SK-N-SH (cell line): Measurements from ENCODE around the gene TMTC2. TPM values are rescaled to one million over a fixed set of nuclear protein-coding genes. Genes with fewer than 3 reads are reported as not detected.
A peak's percentile ranks its signal among the peaks of the same experiment; 100 is the strongest.

Experiments used
- CTCF ChIA-PET: fragments of 300-600, 350-600 bp; formaldehyde crosslinking; extraction: SDS; loops from one replicate; lab custom pipeline; 2021; lab: Yijun Ruan, JAX
- POLR2A ChIA-PET: fragments of 350-600 bp; sonication (Branson Sonifier 250); formaldehyde crosslinking; extraction: SDS; loops from one replicate; lab custom pipeline; 2020; ENCODE audit warnings: antibody characterized with exemption, inconsistent platforms; lab: Yijun Ruan, JAX
- DNase-seq: peaks from one replicate; pipeline ENCODE4 v3.0.0; 2012
- H2AFZ ChIP-seq: fragments of 200-600 bp; sonication (generic); 2 replicates; pipeline ENCODE4 v1.8.1; 2016; ENCODE audit warnings: antibody characterized with exemption, mild to moderate bottlenecking, low read depth
- H3F3A ChIP-seq: fragments of 200-600 bp; sonication (generic); replicated peaks from 2 replicates; pipeline ENCODE3; 2016; ENCODE audit warnings: antibody characterized with exemption, mild to moderate bottlenecking; ENCODE audit not compliant: insufficient read depth
- H3K27ac ChIP-seq, 2 experiments: fragments of 200-500 bp in 1 of 2; fragments of 200-600 bp in 1 of 2; sonication (Bioruptor generic) in 1 of 2; sonication (generic), shearing (Covaris generic) in 1 of 2; 2 replicates each; pipeline versions ENCODE4 v1.5.1 to v1.6.1; 2014 to 2016; ENCODE audit warnings: low read depth in 2 of 2, inconsistent platforms in 1 of 2, low read length in 1 of 2, mild to moderate bottlenecking in 1 of 2, mixed read lengths in 1 of 2
- H3K27me3 ChIP-seq: fragments of 200-600 bp; sonication (generic), shearing (Covaris generic); 2 replicates; pipeline ENCODE4 v1.6.1; 2016; ENCODE audit warnings: mixed run types; ENCODE audit not compliant: insufficient read depth
- H3K36me3 ChIP-seq, 2 experiments: fragments of 200-500 bp in 1 of 2; fragments of 200-600 bp in 1 of 2; sonication (Bioruptor generic) in 1 of 2; sonication (generic) in 1 of 2; replicated peaks in 1 of 2; 2 replicates each; pipeline versions ENCODE3 to v1.5.1; 2014 to 2016; ENCODE audit warnings: low read length in 1 of 2, mild to moderate bottlenecking in 1 of 2; ENCODE audit not compliant: insufficient read depth in 2 of 2, control insufficient read depth in 1 of 2
- H3K4me1 ChIP-seq, 2 experiments: fragments of 200-500 bp in 1 of 2; fragments of 200-600 bp in 1 of 2; sonication (Bioruptor generic) in 1 of 2; sonication (generic), shearing (Covaris generic) in 1 of 2; 2 replicates each; pipeline versions ENCODE4 v1.5.1 to v1.6.1; 2014 to 2016; ENCODE audit warnings: low read depth in 1 of 2, low read length in 1 of 2, mixed run types in 1 of 2; ENCODE audit not compliant: insufficient read depth in 2 of 2, control insufficient read depth in 1 of 2
- H3K4me2 ChIP-seq: fragments of 200-600 bp; sonication (generic), shearing (Covaris generic); 2 replicates; pipeline ENCODE4 v1.6.1; 2017; ENCODE audit warnings: mixed run types
- H3K4me3 ChIP-seq, 2 experiments: fragments of 200-500 bp in 1 of 2; fragments of 200-600 bp in 1 of 2; sonication (Bioruptor generic) in 1 of 2; sonication (generic), shearing (Covaris generic) in 1 of 2; 2 replicates each; pipeline versions ENCODE4 v1.5.1 to v1.8.1; 2014 to 2016; ENCODE audit warnings: low read depth in 2 of 2, inconsistent platforms in 1 of 2, low read length in 1 of 2, mild to moderate bottlenecking in 1 of 2, mixed read lengths in 1 of 2, moderate library complexity in 1 of 2
- H3K79me2 ChIP-seq: fragments of 200-600 bp; sonication (generic); 2 replicates; pipeline ENCODE4 v1.8.1; 2017; ENCODE audit warnings: mild to moderate bottlenecking; ENCODE audit not compliant: insufficient read depth
- H3K9ac ChIP-seq: fragments of 200-600 bp; sonication (generic); 2 replicates; pipeline ENCODE4 v1.6.1; 2017; ENCODE audit warnings: mixed run types
- H3K9me2 ChIP-seq: fragments of 200-600 bp; sonication (generic); 2 replicates; pipeline ENCODE4 v1.6.1; 2017; ENCODE audit warnings: mixed run types
- H3K9me3 ChIP-seq: fragments of 200-600 bp; sonication (generic); 2 replicates; pipeline ENCODE4 v1.6.1; 2017; ENCODE audit warnings: mixed run types, mild to moderate bottlenecking, moderate library complexity
- H4K20me1 ChIP-seq: fragments of 200-600 bp; sonication (generic); 2 replicates; pipeline ENCODE4 v1.6.1; 2017; ENCODE audit warnings: mild to moderate bottlenecking, mixed run types; ENCODE audit not compliant: insufficient read depth
- CHD2 ChIP-seq: fragments of 150-350 bp; IDR thresholded peaks from 2 replicates; pipeline ENCODE4 v1.6.1; 2018; ENCODE audit warnings: low read length; ENCODE audit not compliant: partially characterized antibody
- CTCF ChIP-seq: fragments of 200-600 bp; sonication (generic); IDR thresholded peaks from 2 replicates; pipeline ENCODE4 v1.6.1; 2017; ENCODE audit warnings: antibody characterized with exemption, mild to moderate bottlenecking, moderate library complexity
- ELF1 ChIP-seq: IDR thresholded peaks from 2 replicates; pipeline ENCODE4 v1.4.0; 2012
- EZH2phosphoT487 ChIP-seq: fragments of 200-600 bp; sonication (generic); IDR thresholded peaks from 2 replicates; pipeline ENCODE4 v1.6.1; 2017; ENCODE audit warnings: low read depth, mixed run types, mild to moderate bottlenecking, antibody characterized with exemption, moderate library complexity, borderline replicate concordance
- FOXJ3 ChIP-seq: sonication (generic); formaldehyde crosslinking; IDR thresholded peaks from 2 replicates; pipeline ENCODE4 v1.5.1; 2020; ENCODE audit warnings: mild to moderate bottlenecking, missing genetic modification reagents
- GABPA ChIP-seq: IDR thresholded peaks from 2 replicates; pipeline ENCODE4 v1.4.0; 2012; ENCODE audit warnings: low read depth, mild to moderate bottlenecking
- IRF3 ChIP-seq: fragments of 150-350 bp; IDR thresholded peaks from 2 replicates; pipeline ENCODE4 v1.6.1; 2016; ENCODE audit warnings: mild to moderate bottlenecking, low read depth, low read length
- JUND ChIP-seq: IDR thresholded peaks from 2 replicates; pipeline ENCODE4 v1.4.0; 2012
- MAX ChIP-seq: IDR thresholded peaks from 2 replicates; pipeline ENCODE4 v1.4.0; 2012; ENCODE audit warnings: low read depth
- NFIC ChIP-seq: IDR thresholded peaks from 2 replicates; pipeline ENCODE4 v1.4.0; 2012; ENCODE audit warnings: borderline replicate concordance
- POLR2AphosphoS5 ChIP-seq: IDR thresholded peaks from 2 replicates; pipeline ENCODE4 v1.6.1; 2012; ENCODE audit warnings: low read depth, low read length
- RCOR1 ChIP-seq: fragments of 150-350 bp; IDR thresholded peaks from 2 replicates; pipeline ENCODE4 v1.6.1; 2017; ENCODE audit warnings: antibody characterized with exemption, low read length
- RFX5 ChIP-seq: IDR thresholded peaks from 2 replicates; pipeline ENCODE4 v1.6.1; 2012; ENCODE audit warnings: mild to moderate bottlenecking, improper control_type of control experiment, low read length
- SMC3 ChIP-seq: IDR thresholded peaks from 2 replicates; pipeline ENCODE4 v1.6.1; 2012; ENCODE audit warnings: low read depth, low read length, improper control_type of control experiment
- TAF1 ChIP-seq: IDR thresholded peaks from 2 replicates; pipeline ENCODE4 v1.6.1; 2012; ENCODE audit warnings: low read depth, mild to moderate bottlenecking, low read length, moderate library complexity, borderline replicate concordance
- TCF12 ChIP-seq: IDR thresholded peaks from 2 replicates; pipeline ENCODE4 v1.4.0; 2012
- TEAD4 ChIP-seq: IDR thresholded peaks from 2 replicates; pipeline ENCODE4 v1.4.0; 2012; ENCODE audit warnings: mild to moderate bottlenecking, borderline replicate concordance; ENCODE audit not compliant: insufficient read depth
- USF1 ChIP-seq: IDR thresholded peaks from 2 replicates; pipeline ENCODE4 v1.4.0; 2012; ENCODE audit warnings: low read depth, borderline replicate concordance
- WGBS: methylation state at CpG from one replicate; pipeline ENCODE4 v1.1.6; 2017; ENCODE audit warnings: low lambda C conversion rate; 5-methylcytosine and 5-hydroxymethylcytosine counted together
- polyA plus RNA-seq, 3 experiments: library from polyadenylated mRNA; depleted of rRNA; stranded (reverse); fragments of >200 nt; gene quantifications; 2 replicates each; pipeline ENCODE4 v1.2.3, GENCODE V29; 2012

Gene TMTC2
- polyA plus RNA-seq, 1 of the 3 experiments (the other 2 are of a cell fraction): 4.1 TPM

GRCh38 chr12:82688035-82688501, 1.4 kb downstream of the TMTC2 start:
- Histone ChIP-seq H3F3A (no peaks in the 10 kb centered on the region), H3K9me3 (no peaks in the 10 kb centered on the region), H2AFZ (peak overlapping the region; percentile 90), H4K20me1 (no peaks in the 10 kb centered on the region), H3K27ac (peak overlapping the region in 1 of 2 experiments; percentile 91; a peak in 1 of 4 replicates), H3K4me2 (peak overlapping the region; percentile 82), H3K4me1 (peaks cover 0 to 12% of the 10 kb centered on the region in 2 experiments; a peak in 2 of 4 replicates), H3K9me2 (no peaks in the 10 kb centered on the region), H3K79me2 (no peaks in the 10 kb centered on the region), H3K9ac (peak overlapping the region; percentile 45; the same call in 1 of the 2 replicates), H3K27me3 (no peaks in the 10 kb centered on the region), H3K36me3 (peaks cover 8 to 13% of the 10 kb centered on the region in 2 experiments), H3K4me3 (peak overlapping the region; percentile 81 to 96)
- ChIA-PET CTCF (interaction anchor here (3.0 to 3.1 kb wide), 2 partner anchors 68 to 71 kb away, joined by 12 to 31 read pairs; no protein-coding TSS in a partner anchor), POLR2A (no interaction called here)
- peak; percentile 15 for DNase-seq
- TF ChIP-seq TAF1 (no peak), FOXJ3 (no peak), IRF3 (no peak), GABPA (no peak), CTCF (peak; percentile 37; the same call in 1 of the 2 replicates), TEAD4 (no peak)
- 8% methylated on average over 12 of the region's 12 CpGs for WGBS

GRCh38 chr12:82688596-82688995, 1.9 kb downstream of the TMTC2 start:
- no peak for TF ChIP-seq SMC3
- no peak for TF ChIP-seq GABPA
- no peak for TF ChIP-seq JUND
- no peak for TF ChIP-seq TAF1
- TF ChIP-seq NFIC: no peak
- no peak for TF ChIP-seq USF1
- no peak for TF ChIP-seq TCF12
- TF ChIP-seq TEAD4: no peak
- TF ChIP-seq CTCF: no peak
- no peak for TF ChIP-seq IRF3
- TF ChIP-seq RFX5: no peak
- TF ChIP-seq MAX: no peak
- no peak for TF ChIP-seq EZH2phosphoT487
- TF ChIP-seq ELF1: no peak
- no peak for TF ChIP-seq CHD2
- no peak for TF ChIP-seq RCOR1
- no peak for TF ChIP-seq POLR2AphosphoS5
- TF ChIP-seq, all 33 proteins: peak for 0
- peaks cover 0 to 12% of the 10 kb centered on the region in 2 experiments; a peak in 2 of 4 replicates for H3K4me1 ChIP-seq
- H3K27me3 ChIP-seq: no peaks in the 10 kb centered on the region
- ChIA-PET CTCF (no interaction called here), POLR2A (no interaction called here)
- peak overlapping the region; percentile 82 for H3K4me2 ChIP-seq
- peak overlapping the region; percentile 81 to 96 for H3K4me3 ChIP-seq
- DNase-seq: no peak
- no peaks in the 10 kb centered on the region for H3K9me2 ChIP-seq
- WGBS: 84% methylated on average over 7 of the region's 7 CpGs
- no peak overlapping the region for H3K9ac ChIP-seq
- no peaks in the 10 kb centered on the region for H3K9me3 ChIP-seq
- no peaks in the 10 kb centered on the region for H3K79me2 ChIP-seq
- H4K20me1 ChIP-seq: no peaks in the 10 kb centered on the region
- H3F3A ChIP-seq: no peaks in the 10 kb centered on the region
- H2AFZ ChIP-seq: no peak overlapping the region
- no peak overlapping the region for H3K27ac ChIP-seq
- peaks cover 8 to 15% of the 10 kb centered on the region in 2 experiments for H3K36me3 ChIP-seq
